DMS114 treated with DMSO at 0.1 percent for 48 hours (cell line): ENCODE measurements around the gene TGFBR2.

Experiments
- DNase-seq: peaks from one replicate; lab custom pipeline; 2025; ENCODE audit not compliant: unreplicated experiment; lab: John Stamatoyannopoulos, UW

The TGFBR2 gene

GRCh38 chr3:30671527-30672286 is 65.3 kb downstream of the TGFBR2 start:
- no peak for DNase-seq

GRCh38 chr3:30672287-30672735 is 65.9 kb downstream of the TGFBR2 start:
- DNase-seq: no peak

GRCh38 chr3:30672959-30673358 is 66.6 kb downstream of the TGFBR2 start:
- no peak for DNase-seq

GRCh38 chr3:30673425-30674341 is 67.3 kb downstream of the TGFBR2 start:
- DNase-seq: no peak

GRCh38 chr3:30675006-30675405 is 68.6 kb downstream of the TGFBR2 start:
- DNase-seq: no peak

- DNase-seq: no peak
These were observed 69.4 kb downstream of the TGFBR2 start for GRCh38 chr3:30675774-30676173.

GRCh38 chr3:30676424-30677346 is 70.3 kb downstream of the TGFBR2 start:
- no peak for DNase-seq

GRCh38 chr3:30677347-30677685 is 70.9 kb downstream of the TGFBR2 start:
- no peak for DNase-seq

- DNase-seq: no peak
These were observed 72.6 kb downstream of the TGFBR2 start for GRCh38 chr3:30679045-30679444.

- DNase-seq: no peak
These were observed 74.6 kb downstream of the TGFBR2 start for GRCh38 chr3:30680789-30681648.

GRCh38 chr3:30681649-30682211 is 75.3 kb downstream of the TGFBR2 start:
- DNase-seq: no peak

GRCh38 chr3:30682434-30683155 is 76.2 kb downstream of the TGFBR2 start:
- DNase-seq: no peak

GRCh38 chr3:30683769-30684168 is 77.4 kb downstream of the TGFBR2 start:
- DNase-seq: no peak

GRCh38 chr3:30684356-30684755 is 78.0 kb downstream of the TGFBR2 start:
- DNase-seq: no peak

- no peak for DNase-seq
These were observed 78.9 kb downstream of the TGFBR2 start for GRCh38 chr3:30685267-30685667.

- DNase-seq: no peak
These were observed 79.8 kb downstream of the TGFBR2 start for GRCh38 chr3:30686176-30686575.

GRCh38 chr3:30686799-30687198 is 80.4 kb downstream of the TGFBR2 start:
- DNase-seq: no peak

GRCh38 chr3:30687930-30688570 is 81.6 kb downstream of the TGFBR2 start:
- no peak for DNase-seq
